ENCODE data around the gene MBD3L3.
"Not testable (repeated sequence)": the region's sequence is repeated elsewhere in the genome, so short reads cannot be mapped to it uniquely, and the experiment has no call there.

MBD3L3 gene

GRCh38 chr19:7058576-7058975 lies at the start of gene MBD3L3:
TSS of gene MBD3L3 (minus strand) at chr19:7058676. CDS start at chr19:7058605, 71 bp downstream.
- not testable (repeated sequence) for DNase-seq

- no peak for DNase-seq
Observed at GRCh38 chr19:7106711-7107657, 48.5 kb upstream of the MBD3L3 start.

- no peak for DNase-seq
Observed at GRCh38 chr19:7104747-7105447, 46.4 kb upstream of the MBD3L3 start.

- DNase-seq, result no peak
Observed at GRCh38 chr19:7101498-7102253, 43.2 kb upstream of the MBD3L3 start.

GRCh38 chr19:7099597-7099921 lies 41.1 kb upstream of the MBD3L3 start:
- no peak for DNase-seq

- peak; percentile 68 for DNase-seq
Observed at GRCh38 chr19:7098701-7099596, 40.5 kb upstream of the MBD3L3 start.

GRCh38 chr19:7098096-7098495 lies 39.6 kb upstream of the MBD3L3 start:
- no peak for DNase-seq

GRCh38 chr19:7088999-7089398 lies 30.5 kb upstream of the MBD3L3 start:
- no peak for DNase-seq

GRCh38 chr19:7083076-7083956 lies 24.8 kb upstream of the MBD3L3 start:
- no peak for DNase-seq

- DNase-seq, result no peak
Observed at GRCh38 chr19:7078008-7078407, 19.5 kb upstream of the MBD3L3 start.

- no peak for DNase-seq
Observed at GRCh38 chr19:7076151-7076550, 17.7 kb upstream of the MBD3L3 start.

- no peak for DNase-seq
Observed at GRCh38 chr19:7074705-7075282, 16.3 kb upstream of the MBD3L3 start.

- no peak for DNase-seq
Observed at GRCh38 chr19:7072541-7072940, 14.1 kb upstream of the MBD3L3 start.

GRCh38 chr19:7069904-7070226 lies 11.4 kb upstream of the MBD3L3 start:
- DNase-seq, result no peak

GRCh38 chr19:7069042-7069903 lies 10.8 kb upstream of the MBD3L3 start, which contains the start of gene ZNF557:
TSS of gene ZNF557 (plus strand) at chr19:7069703. CDS start at chr19:7075075, 5,372 bp downstream.
- DNase-seq, result peak; percentile 58

GRCh38 chr19:7068599-7068998 lies 10.1 kb upstream of the MBD3L3 start:
- DNase-seq, result no peak

- DNase-seq, result no peak
Observed at GRCh38 chr19:7067716-7068115, 9.2 kb upstream of the MBD3L3 start.

- DNase-seq, result not testable (repeated sequence)
Observed at GRCh38 chr19:7067122-7067521, 8.6 kb upstream of the MBD3L3 start.

- no peak for DNase-seq
Observed at GRCh38 chr19:7063764-7064418, 5.4 kb upstream of the MBD3L3 start.

Measured in NCI-H524 treated with DMSO at 0.1 percent for 48 hours (cell line).